DND-41 (cell line): ENCODE results near the gene DPP6.

ENCODE experiments used
- EZH2 ChIP-seq: IDR thresholded peaks from 3 replicates; pipeline ENCODE4 v1.6.1; 2012; ENCODE audit warnings: borderline replicate concordance, low read depth, mild to moderate bottlenecking, moderate library complexity, low read length, inconsistent platforms; ENCODE audit not compliant: severe bottlenecking
- TF ChIP-seq, protein P1 (sequence below): IDR thresholded peaks from 2 replicates; pipeline ENCODE4 v1.5.1; 2012; ENCODE audit warnings: borderline replicate concordance, low read length, moderate library complexity, mild to moderate bottlenecking; ENCODE audit not compliant: poor library complexity, severe bottlenecking; ENCODE audit errors: extremely low read depth

DNA sequence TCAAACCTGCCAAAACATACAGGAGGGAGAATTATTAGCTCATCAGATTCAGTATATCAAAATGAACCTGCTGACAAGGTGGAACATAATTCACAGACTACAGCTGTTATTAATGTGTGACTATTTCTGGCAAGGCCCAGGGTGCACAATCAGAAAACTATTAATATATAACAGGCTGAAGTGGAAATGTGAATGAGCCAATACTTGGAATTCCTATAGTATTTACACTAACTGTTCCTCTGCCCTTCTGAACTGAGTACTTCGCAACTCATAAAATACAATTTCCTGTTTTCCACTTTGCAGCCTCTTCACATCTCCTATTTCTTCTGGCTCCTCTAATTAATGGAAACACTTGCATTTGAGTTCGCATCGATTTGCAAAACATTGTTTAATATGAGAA is 330.8 kb downstream of the DPP6 start:
- TF ChIP-seq, protein P1, sequence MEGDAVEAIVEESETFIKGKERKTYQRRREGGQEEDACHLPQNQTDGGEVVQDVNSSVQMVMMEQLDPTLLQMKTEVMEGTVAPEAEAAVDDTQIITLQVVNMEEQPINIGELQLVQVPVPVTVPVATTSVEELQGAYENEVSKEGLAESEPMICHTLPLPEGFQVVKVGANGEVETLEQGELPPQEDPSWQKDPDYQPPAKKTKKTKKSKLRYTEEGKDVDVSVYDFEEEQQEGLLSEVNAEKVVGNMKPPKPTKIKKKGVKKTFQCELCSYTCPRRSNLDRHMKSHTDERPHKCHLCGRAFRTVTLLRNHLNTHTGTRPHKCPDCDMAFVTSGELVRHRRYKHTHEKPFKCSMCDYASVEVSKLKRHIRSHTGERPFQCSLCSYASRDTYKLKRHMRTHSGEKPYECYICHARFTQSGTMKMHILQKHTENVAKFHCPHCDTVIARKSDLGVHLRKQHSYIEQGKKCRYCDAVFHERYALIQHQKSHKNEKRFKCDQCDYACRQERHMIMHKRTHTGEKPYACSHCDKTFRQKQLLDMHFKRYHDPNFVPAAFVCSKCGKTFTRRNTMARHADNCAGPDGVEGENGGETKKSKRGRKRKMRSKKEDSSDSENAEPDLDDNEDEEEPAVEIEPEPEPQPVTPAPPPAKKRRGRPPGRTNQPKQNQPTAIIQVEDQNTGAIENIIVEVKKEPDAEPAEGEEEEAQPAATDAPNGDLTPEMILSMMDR = no peak
- TF ChIP-seq EZH2 = no peak
